HCT116 (cell line): ENCODE measurements around the gene TXNRD3. TPM values are rescaled to one million over a fixed set of nuclear protein-coding genes. Genes with fewer than 3 reads are reported as not detected.

Experiments used
- ATAC-seq: fragments of 200-7000 bp; cut with Tn5 transposase; 2 replicates; pipeline ENCODE4 v1.9.1; 2020; ENCODE audit warnings: mild to moderate bottlenecking, moderate library complexity
- BruUV-seq: library from RNA; stranded (reverse); fragments of 400-500 nt; replicated peaks from 2 replicates; lab custom pipeline; 2021; lab: Mats Ljungman, UMichigan
- CTCF ChIA-PET: fragments of 300-600 bp; sonication (Branson Sonifier 250); formaldehyde crosslinking; loops from one replicate; lab custom pipeline; 2021; ENCODE audit warnings: antibody characterized with exemption; lab: Charles Lee
- POLR2A ChIA-PET: fragments of 300-600, 350-600 bp; sonication (Branson Sonifier 250); formaldehyde crosslinking; loops from one replicate; lab custom pipeline; 2021; ENCODE audit warnings: antibody characterized with exemption; lab: Charles Lee
- RAD21 ChIA-PET, 2 experiments: fragments of 300-600 bp; sonication (Branson Sonifier 250); formaldehyde crosslinking; loops; one replicate each; lab custom pipeline; 2023; ENCODE audit warnings: low total read pairs in 2 of 2; ENCODE audit not compliant: uncharacterized antibody in 2 of 2, unreplicated experiment in 2 of 2, low non-redundant PET in 1 of 2; lab: Charles Lee
- DNase-seq: peaks from one replicate; pipeline ENCODE4 v3.0.0-alpha.2; 2010; ENCODE audit warnings: low read depth, low spot score
- H2AFZ ChIP-seq: fragments of 200-600 bp; shearing (Covaris generic), sonication (generic); 2 replicates; pipeline ENCODE4 v1.6.1; 2017; ENCODE audit warnings: low read depth, mixed run types, mixed read lengths, antibody characterized with exemption, low read length; ENCODE audit not compliant: poor library complexity, severe bottlenecking
- H3K27ac ChIP-seq: 2 replicates; pipeline ENCODE4 v1.5.1; 2012; ENCODE audit warnings: low read depth, low read length
- H3K27me3 ChIP-seq: fragments of 200-600 bp; sonication (generic); 2 replicates; pipeline ENCODE4 v1.6.1; 2016; ENCODE audit warnings: mixed run types, low read length, mixed read lengths; ENCODE audit not compliant: insufficient read depth
- H3K36me3 ChIP-seq, 2 experiments: fragments of 200-500 bp in 1 of 2; fragments of 200-600 bp in 1 of 2; sonication (Bioruptor generic) in 1 of 2; sonication (generic) in 1 of 2; 2 replicates each; pipeline versions ENCODE4 v1.5.1 to v1.6.1; 2014 to 2016; ENCODE audit warnings: low read length in 2 of 2, inconsistent platforms in 1 of 2, mixed read lengths in 1 of 2, mixed run types in 1 of 2; ENCODE audit not compliant: insufficient read depth in 2 of 2, control insufficient read depth in 1 of 2
- H3K4me1 ChIP-seq, 2 experiments: fragments of 200-600 bp in 1 of 2; sonication (generic) in 1 of 2; 2 replicates each; pipeline versions ENCODE4 v1.5.1 to v1.6.1; 2012 to 2017; ENCODE audit warnings: low read length in 2 of 2, inconsistent platforms in 1 of 2, mild to moderate bottlenecking in 1 of 2, mixed read lengths in 1 of 2, mixed run types in 1 of 2, moderate library complexity in 1 of 2; ENCODE audit not compliant: insufficient read depth in 2 of 2, control insufficient read depth in 1 of 2
- H3K4me2 ChIP-seq: fragments of 200-600 bp; sonication (generic); 2 replicates; pipeline ENCODE4 v1.6.1; 2017; ENCODE audit warnings: mixed run types, low read length, mixed read lengths
- H3K4me3 ChIP-seq, 2 experiments: fragments of 200-600 bp in 1 of 2; sonication (generic) in 1 of 2; replicated peaks in 1 of 2; 2 replicates each; pipeline ENCODE4 v1.5.1; 2011 to 2016; ENCODE audit warnings: low read length in 2 of 2, control low read depth in 1 of 2, low read depth in 1 of 2, mild to moderate bottlenecking in 1 of 2, mixed read lengths in 1 of 2, mixed run types in 1 of 2
- H3K79me2 ChIP-seq: fragments of 200-600 bp; sonication (generic); 2 replicates; pipeline ENCODE4 v1.6.1; 2017; ENCODE audit warnings: mild to moderate bottlenecking, mixed run types, low read length, moderate library complexity, mixed read lengths; ENCODE audit not compliant: insufficient read depth
- H3K9ac ChIP-seq: fragments of 200-600 bp; sonication (generic); 2 replicates; pipeline ENCODE4 v1.6.1; 2016; ENCODE audit warnings: low read length, mixed read lengths
- H3K9me2 ChIP-seq: fragments of 200-600 bp; sonication (generic), shearing (Covaris generic); 2 replicates; pipeline ENCODE4 v1.6.1; 2017; ENCODE audit warnings: mixed run types, mild to moderate bottlenecking, moderate library complexity; ENCODE audit not compliant: insufficient read depth
- H3K9me3 ChIP-seq, 2 experiments: fragments of 200-500 bp in 1 of 2; fragments of 200-600 bp in 1 of 2; sonication (Bioruptor generic) in 1 of 2; sonication (generic) in 1 of 2; 2 replicates each; pipeline ENCODE4 v1.6.1; 2014 to 2017; ENCODE audit warnings: low read length in 2 of 2, mixed read lengths in 2 of 2, inconsistent platforms in 1 of 2, low read depth in 1 of 2, mild to moderate bottlenecking in 1 of 2, mixed run types in 1 of 2, moderate library complexity in 1 of 2; ENCODE audit not compliant: control insufficient read depth in 1 of 2, insufficient read depth in 1 of 2
- H4K20me1 ChIP-seq: fragments of 200-600 bp; sonication (generic), shearing (Covaris generic); 2 replicates; pipeline ENCODE4 v1.6.1; 2017; ENCODE audit warnings: mixed run types, mild to moderate bottlenecking, moderate library complexity; ENCODE audit not compliant: insufficient read depth
- CBX3 ChIP-seq: IDR thresholded peaks from 2 replicates; pipeline ENCODE4 v1.6.1; 2012; ENCODE audit warnings: low read depth
- CEBPB ChIP-seq: IDR thresholded peaks from 2 replicates; pipeline ENCODE4 v1.6.1; 2012; ENCODE audit warnings: low read depth
- EGR1 ChIP-seq: IDR thresholded peaks from 2 replicates; pipeline ENCODE4 v1.6.1; 2012; ENCODE audit warnings: low read depth
- ELF1 ChIP-seq: IDR thresholded peaks from 2 replicates; pipeline ENCODE4 v1.6.1; 2012; ENCODE audit warnings: low read depth, borderline replicate concordance
- EZH2phosphoT487 ChIP-seq: fragments of 200-600 bp; IDR thresholded peaks from 2 replicates; pipeline ENCODE4 v1.6.1; 2018; ENCODE audit warnings: antibody characterized with exemption, borderline replicate concordance
- POLR2A ChIP-seq: IDR thresholded peaks from 2 replicates; pipeline ENCODE4 v1.7.0; 2011; ENCODE audit warnings: borderline replicate concordance; ENCODE audit not compliant: insufficient read depth, insufficient read length; ENCODE audit errors: extremely low read depth
- POLR2AphosphoS5 ChIP-seq: IDR thresholded peaks from 2 replicates; pipeline ENCODE4 v1.6.1; 2011; ENCODE audit warnings: mild to moderate bottlenecking, low read depth, low read length, moderate library complexity
- RAD21 ChIP-seq: IDR thresholded peaks from 2 replicates; pipeline ENCODE4 v1.6.1; 2012; ENCODE audit warnings: low read depth, mild to moderate bottlenecking
- SRF ChIP-seq: IDR thresholded peaks from 2 replicates; pipeline ENCODE4 v1.6.1; 2012; ENCODE audit warnings: low read depth
- TCF7L2 ChIP-seq: IDR thresholded peaks from 2 replicates; pipeline ENCODE4 v1.7.0; 2011; ENCODE audit warnings: borderline replicate concordance, inconsistent platforms; ENCODE audit not compliant: insufficient read depth, insufficient read length; ENCODE audit errors: extremely low read depth
- ZFX ChIP-seq: fragments of 450-650 bp; IDR thresholded peaks from 2 replicates; pipeline ENCODE4 v1.6.1; 2017
- ZNF274 ChIP-seq: fragments of 200-500 bp; sonication (Bioruptor generic); IDR thresholded peaks from 2 replicates; pipeline ENCODE4 v1.6.1; 2014; ENCODE audit warnings: mild to moderate bottlenecking, low read depth, low read length, inconsistent platforms
- intact Hi-C: fragments of 100-400 bp; cut with micrococcal nuclease; formaldehyde crosslinking; loops from 2 replicates; pipeline ENCODE4 v1.10.0; 2022
- total RNA-seq: library from RNA; stranded (reverse); gene quantifications from one replicate; pipeline ENCODE4 v1.2.1, GENCODE V29; 2021; ENCODE audit not compliant: unreplicated experiment
- TF ChIP-seq, protein P1 (sequence below), 3 experiments: fragments of 200-600 bp in 1 of 3; sonication (generic) in 1 of 3; IDR thresholded peaks in 2 of 3; conservative IDR thresholded peaks in 1 of 3; 2 replicates each; pipeline ENCODE4 v1.5.1; 2012 to 2017; ENCODE audit warnings: low read depth in 2 of 3, low read length in 2 of 3, antibody characterized with exemption in 1 of 3, borderline replicate concordance in 1 of 3, control low read depth in 1 of 3, mild to moderate bottlenecking in 1 of 3, mixed read lengths in 1 of 3, mixed run types in 1 of 3, moderate library complexity in 1 of 3; ENCODE audit not compliant: insufficient read depth in 1 of 3
- TF ChIP-seq, protein P2 (sequence below): IDR thresholded peaks from 2 replicates; pipeline ENCODE4 v1.6.1; 2012
- TF ChIP-seq, protein P3 (sequence below): IDR thresholded peaks from 2 replicates; pipeline ENCODE4 v1.6.1; 2011; ENCODE audit warnings: mild to moderate bottlenecking, low read length, moderate library complexity; ENCODE audit not compliant: insufficient replicate concordance; ENCODE audit errors: extremely low read depth

The TXNRD3 gene
- total RNA-seq, 1 experiment from 2014 or later: 19.3 TPM

DNA sequence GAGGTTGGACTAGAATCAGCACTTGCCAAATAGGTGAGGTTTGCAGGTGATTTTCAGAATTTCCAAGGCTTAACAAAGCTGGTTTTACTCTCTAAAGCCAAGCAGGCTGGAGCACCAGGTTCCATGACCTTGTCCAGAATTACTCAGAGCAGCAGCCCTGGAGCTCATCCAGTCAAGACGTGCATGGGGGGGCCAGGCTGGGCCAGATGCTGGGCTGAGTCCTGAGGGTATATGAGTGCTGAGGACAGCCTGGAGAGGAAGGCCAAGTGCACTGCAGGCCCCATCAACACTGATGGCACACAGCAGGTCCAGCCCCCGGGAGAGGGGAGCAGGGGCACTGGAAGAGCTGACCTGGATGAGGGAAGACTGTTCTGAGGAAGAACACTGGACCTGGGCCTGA, 3.0 kb upstream of the TXNRD3 start:
- peaks cover 0 to 10% of the 10 kb centered on the region in 2 experiments; a peak in 1 of 4 replicates for H3K9me3 ChIP-seq

DNA sequence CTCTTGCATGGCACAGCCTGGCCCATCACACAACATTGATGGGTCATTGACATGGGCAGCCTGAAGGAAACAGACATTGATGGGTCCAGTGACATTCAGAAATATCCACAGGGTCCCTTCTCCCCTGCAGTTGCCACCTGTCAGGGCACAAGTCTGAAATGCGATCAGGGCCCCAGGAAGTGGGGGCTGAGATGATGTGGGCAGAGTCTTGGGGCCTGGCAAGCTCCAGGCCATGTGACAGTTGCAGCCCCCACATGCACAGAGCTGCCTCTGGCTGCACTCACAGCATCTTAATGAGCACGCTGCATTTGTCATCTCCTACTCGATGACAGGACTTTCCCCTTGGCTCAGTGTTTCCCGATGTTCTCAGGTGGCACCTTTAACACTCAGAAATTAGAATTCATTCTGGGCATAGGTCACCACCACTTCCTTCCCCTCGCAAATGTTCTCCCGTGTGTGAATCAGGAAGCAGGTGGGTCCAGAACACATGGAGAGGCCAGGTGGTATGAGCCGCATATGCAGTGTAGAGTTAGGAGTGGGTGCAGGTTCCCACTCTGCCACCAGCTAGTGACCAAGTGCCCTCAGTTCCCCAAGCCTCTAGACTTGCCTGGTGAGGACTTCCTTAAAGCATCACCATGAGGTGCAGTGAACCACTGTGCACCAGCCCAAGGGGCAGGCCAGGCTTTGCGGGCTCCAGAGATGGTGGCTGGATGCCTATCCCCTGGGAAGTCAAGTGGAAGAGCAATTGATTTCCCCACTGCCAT, 1.6 kb upstream of the TXNRD3 start:
- Histone ChIP-seq H3K79me2 (peaks cover 4% of the 10 kb centered on the region; the same call in 1 of the 2 replicates), H2AFZ (no peak overlapping the region), H3K36me3 (no peaks in the 10 kb centered on the region; a peak in 1 of 4 replicates), H3K9me3 (peaks cover 0 to 10% of the 10 kb centered on the region in 2 experiments; a peak in 1 of 4 replicates), H3K27me3 (no peaks in the 10 kb centered on the region), H3K27ac (no peak overlapping the region), H4K20me1 (no peaks in the 10 kb centered on the region), H3K4me3 (no peak overlapping the region), H3K4me1 (peaks cover 2 to 16% of the 10 kb centered on the region in 2 experiments; a peak in 3 of 4 replicates), H3K9me2 (no peaks in the 10 kb centered on the region), H3K9ac (no peak overlapping the region), H3K4me2 (no peak overlapping the region)
- DNase-seq (no peak), ATAC-seq (no peak)
- ChIA-PET CTCF (no interaction called here), POLR2A (no interaction called here), RAD21 (no interaction called here)
- no TSS peak for BruUV-seq
- intact Hi-C loops: no loop called here
- TF ChIP-seq ELF1 (no peak), SRF (no peak), CBX3 (no peak), POLR2AphosphoS5 (no peak), RAD21 (no peak), ZNF274 (no peak), CEBPB (no peak), TCF7L2 (no peak), EZH2phosphoT487 (no peak), EGR1 (no peak), ZFX (no peak)
- TF ChIP-seq, protein P1, sequence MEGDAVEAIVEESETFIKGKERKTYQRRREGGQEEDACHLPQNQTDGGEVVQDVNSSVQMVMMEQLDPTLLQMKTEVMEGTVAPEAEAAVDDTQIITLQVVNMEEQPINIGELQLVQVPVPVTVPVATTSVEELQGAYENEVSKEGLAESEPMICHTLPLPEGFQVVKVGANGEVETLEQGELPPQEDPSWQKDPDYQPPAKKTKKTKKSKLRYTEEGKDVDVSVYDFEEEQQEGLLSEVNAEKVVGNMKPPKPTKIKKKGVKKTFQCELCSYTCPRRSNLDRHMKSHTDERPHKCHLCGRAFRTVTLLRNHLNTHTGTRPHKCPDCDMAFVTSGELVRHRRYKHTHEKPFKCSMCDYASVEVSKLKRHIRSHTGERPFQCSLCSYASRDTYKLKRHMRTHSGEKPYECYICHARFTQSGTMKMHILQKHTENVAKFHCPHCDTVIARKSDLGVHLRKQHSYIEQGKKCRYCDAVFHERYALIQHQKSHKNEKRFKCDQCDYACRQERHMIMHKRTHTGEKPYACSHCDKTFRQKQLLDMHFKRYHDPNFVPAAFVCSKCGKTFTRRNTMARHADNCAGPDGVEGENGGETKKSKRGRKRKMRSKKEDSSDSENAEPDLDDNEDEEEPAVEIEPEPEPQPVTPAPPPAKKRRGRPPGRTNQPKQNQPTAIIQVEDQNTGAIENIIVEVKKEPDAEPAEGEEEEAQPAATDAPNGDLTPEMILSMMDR (IDR thresholded peaks at IDR 0.05 in 2 of 3, conservative IDR thresholded peaks at IDR 0.05 in 1 of 3; ENCODE audit: borderline replicate concordance in 1 of 3, insufficient read depth in 1 of 3, low read depth in 2 of 3, low read length in 2 of 3): no peak
- TF ChIP-seq, protein P2, sequence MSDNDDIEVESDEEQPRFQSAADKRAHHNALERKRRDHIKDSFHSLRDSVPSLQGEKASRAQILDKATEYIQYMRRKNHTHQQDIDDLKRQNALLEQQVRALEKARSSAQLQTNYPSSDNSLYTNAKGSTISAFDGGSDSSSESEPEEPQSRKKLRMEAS: no peak

More for the DNA sequence above, 3.0 kb upstream of the TXNRD3 start:
- H4K20me1 ChIP-seq: no peaks in the 10 kb centered on the region
- no peak overlapping the region for H3K4me3 ChIP-seq
- no peak overlapping the region for H3K27ac ChIP-seq
- POLR2A ChIA-PET: no interaction called here
- ATAC-seq (no peak), DNase-seq (no peak)
- H2AFZ ChIP-seq: no peak overlapping the region
- no peak overlapping the region for H3K4me2 ChIP-seq
- H3K79me2 ChIP-seq: peaks cover 4% of the 10 kb centered on the region; the same call in 1 of the 2 replicates
- H3K9ac ChIP-seq: no peak overlapping the region
- no peaks in the 10 kb centered on the region for H3K9me2 ChIP-seq
- peaks cover 2 to 16% of the 10 kb centered on the region in 2 experiments; a peak in 3 of 4 replicates for H3K4me1 ChIP-seq
- CTCF ChIA-PET: no interaction called here
- no TSS peak for BruUV-seq
- TF ChIP-seq SRF: no peak
- TF ChIP-seq, protein P3, sequence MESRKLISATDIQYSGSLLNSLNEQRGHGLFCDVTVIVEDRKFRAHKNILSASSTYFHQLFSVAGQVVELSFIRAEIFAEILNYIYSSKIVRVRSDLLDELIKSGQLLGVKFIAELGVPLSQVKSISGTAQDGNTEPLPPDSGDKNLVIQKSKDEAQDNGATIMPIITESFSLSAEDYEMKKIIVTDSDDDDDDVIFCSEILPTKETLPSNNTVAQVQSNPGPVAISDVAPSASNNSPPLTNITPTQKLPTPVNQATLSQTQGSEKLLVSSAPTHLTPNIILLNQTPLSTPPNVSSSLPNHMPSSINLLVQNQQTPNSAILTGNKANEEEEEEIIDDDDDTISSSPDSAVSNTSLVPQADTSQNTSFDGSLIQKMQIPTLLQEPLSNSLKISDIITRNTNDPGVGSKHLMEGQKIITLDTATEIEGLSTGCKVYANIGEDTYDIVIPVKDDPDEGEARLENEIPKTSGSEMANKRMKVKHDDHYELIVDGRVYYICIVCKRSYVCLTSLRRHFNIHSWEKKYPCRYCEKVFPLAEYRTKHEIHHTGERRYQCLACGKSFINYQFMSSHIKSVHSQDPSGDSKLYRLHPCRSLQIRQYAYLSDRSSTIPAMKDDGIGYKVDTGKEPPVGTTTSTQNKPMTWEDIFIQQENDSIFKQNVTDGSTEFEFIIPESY: no peak
- TF ChIP-seq POLR2A: no peak
- intact Hi-C loops: no loop called here
- no peaks in the 10 kb centered on the region for H3K27me3 ChIP-seq
- no peaks in the 10 kb centered on the region; a peak in 1 of 4 replicates for H3K36me3 ChIP-seq
- RAD21 ChIA-PET: no interaction called here
